ENCODE measurements around the gene COPZ1. TPM values are rescaled to one million over a fixed set of nuclear protein-coding genes. Genes with fewer than 3 reads are reported as not detected.
A peak's percentile ranks its signal among the peaks of the same experiment; 100 is the strongest.

Gene COPZ1
- total RNA-seq, 1 donor = 139 TPM

DNA sequence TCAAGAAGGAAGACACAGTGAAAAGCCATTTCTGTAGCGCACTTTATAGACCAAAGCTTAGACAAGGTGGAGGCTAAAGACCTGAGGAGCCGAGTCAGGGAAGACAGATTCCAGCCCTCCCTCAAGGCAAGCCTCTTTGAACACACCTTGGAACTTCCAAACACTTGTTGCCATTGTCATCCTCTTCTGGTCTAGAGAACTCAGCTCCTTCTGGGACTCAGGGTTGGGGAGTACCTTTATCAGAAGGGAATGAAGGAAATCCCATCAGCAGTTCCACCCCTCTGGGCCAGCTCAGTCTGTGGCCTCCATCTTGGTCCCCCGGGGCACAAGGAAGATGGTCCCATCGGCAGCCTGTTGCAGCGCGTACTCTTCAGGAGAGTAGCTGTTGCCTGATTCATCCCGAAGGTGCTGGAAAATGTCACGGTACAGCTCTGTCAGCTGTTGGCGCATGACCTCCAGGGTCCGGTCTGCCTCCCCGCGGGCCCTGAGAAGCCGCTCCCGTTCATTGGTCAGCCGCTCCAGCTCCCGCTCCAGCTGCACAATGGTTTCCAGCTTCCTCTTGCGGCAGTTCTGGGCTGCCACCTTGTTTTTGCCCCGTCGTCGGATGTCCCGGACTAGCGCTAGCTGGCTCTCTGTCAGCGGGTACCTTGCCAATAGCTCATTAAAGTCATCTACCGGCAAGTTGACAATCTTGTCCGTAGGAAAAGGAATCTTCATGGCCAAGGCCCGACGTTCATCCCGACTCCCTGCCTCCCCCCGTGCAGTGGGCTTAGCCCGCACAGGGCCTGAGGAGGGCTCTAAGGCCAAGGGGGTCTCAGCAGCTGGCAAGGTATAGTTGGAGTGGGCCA, 32.6 kb upstream of the COPZ1 start:
- TF ChIP-seq, protein P1, sequence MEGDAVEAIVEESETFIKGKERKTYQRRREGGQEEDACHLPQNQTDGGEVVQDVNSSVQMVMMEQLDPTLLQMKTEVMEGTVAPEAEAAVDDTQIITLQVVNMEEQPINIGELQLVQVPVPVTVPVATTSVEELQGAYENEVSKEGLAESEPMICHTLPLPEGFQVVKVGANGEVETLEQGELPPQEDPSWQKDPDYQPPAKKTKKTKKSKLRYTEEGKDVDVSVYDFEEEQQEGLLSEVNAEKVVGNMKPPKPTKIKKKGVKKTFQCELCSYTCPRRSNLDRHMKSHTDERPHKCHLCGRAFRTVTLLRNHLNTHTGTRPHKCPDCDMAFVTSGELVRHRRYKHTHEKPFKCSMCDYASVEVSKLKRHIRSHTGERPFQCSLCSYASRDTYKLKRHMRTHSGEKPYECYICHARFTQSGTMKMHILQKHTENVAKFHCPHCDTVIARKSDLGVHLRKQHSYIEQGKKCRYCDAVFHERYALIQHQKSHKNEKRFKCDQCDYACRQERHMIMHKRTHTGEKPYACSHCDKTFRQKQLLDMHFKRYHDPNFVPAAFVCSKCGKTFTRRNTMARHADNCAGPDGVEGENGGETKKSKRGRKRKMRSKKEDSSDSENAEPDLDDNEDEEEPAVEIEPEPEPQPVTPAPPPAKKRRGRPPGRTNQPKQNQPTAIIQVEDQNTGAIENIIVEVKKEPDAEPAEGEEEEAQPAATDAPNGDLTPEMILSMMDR (IDR thresholded peaks at IDR 0.05; ENCODE audit: insufficient read depth, low read depth, low read length) = no peak
- no peak overlapping the region for H3K4me3 ChIP-seq (ENCODE audit: low read depth, low read length)
- no peak for DNase-seq (ENCODE audit: low read depth)

DNA sequence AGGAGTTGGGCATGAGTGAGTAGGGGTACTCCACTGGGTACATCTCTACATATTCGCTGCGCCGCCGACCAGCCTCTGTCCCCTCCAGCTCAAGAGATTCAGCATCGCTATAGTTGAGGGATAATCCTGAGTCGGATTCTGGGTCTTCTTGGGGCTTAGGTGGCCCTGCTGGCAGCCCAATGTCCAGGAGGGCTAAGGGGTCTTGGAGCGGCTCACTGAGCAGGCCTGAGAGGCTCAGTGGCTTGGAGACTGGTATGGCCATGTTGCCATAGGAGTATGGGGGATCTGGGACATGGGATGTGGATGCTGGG, 32.0 kb upstream of the COPZ1 start:
- no peak overlapping the region for H3K4me3 ChIP-seq (ENCODE audit: low read depth, low read length)
- no peak for DNase-seq (ENCODE audit: low read depth)
- TF ChIP-seq, protein P1 (IDR thresholded peaks at IDR 0.05; ENCODE audit: insufficient read depth, low read depth, low read length) = no peak

DNA sequence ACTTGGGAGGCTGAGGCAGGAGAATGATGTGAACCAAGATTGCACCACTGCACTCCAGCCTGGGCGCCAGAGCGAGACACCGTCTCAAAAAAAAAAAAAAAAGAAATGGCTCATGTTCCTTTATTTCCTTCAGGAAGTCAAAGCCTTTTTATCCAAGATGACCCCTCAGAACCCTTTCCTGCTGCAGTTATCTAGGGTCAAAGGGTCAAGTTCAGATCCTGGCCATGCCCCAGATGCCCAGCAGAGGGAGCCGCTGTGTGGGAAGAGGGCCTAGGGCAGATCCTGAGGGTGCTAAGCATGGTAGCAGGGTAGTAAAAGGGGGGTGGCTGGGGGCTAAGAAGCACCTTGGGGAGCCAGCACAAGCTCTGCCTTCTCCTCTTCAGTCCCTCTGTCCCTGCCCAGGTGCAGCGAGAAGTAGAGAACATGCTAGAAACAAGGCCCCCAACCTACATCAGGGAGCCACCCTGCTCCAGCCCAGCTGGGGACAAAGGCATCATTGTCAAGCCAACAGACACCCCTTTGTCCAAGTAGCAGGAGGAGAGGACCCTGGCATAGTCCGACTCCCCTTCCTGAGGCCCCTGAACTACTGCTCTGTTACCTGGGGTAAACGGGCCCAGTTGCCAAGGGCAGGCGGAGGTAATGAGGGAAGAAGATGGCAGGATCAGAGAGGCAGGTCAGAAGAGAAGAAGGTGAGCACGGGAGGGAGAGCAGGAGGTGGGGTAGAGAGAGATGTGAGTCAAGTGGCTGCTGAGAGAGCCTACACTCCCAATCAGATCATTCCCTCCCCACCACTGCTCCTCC, 30.6 kb upstream of the COPZ1 start:
- no peak overlapping the region for H3K4me3 ChIP-seq (ENCODE audit: low read depth, low read length)
- TF ChIP-seq, protein P1 (IDR thresholded peaks at IDR 0.05; ENCODE audit: insufficient read depth, low read depth, low read length) = peak; percentile 91
- peak; percentile 49 for DNase-seq (ENCODE audit: low read depth)

DNA sequence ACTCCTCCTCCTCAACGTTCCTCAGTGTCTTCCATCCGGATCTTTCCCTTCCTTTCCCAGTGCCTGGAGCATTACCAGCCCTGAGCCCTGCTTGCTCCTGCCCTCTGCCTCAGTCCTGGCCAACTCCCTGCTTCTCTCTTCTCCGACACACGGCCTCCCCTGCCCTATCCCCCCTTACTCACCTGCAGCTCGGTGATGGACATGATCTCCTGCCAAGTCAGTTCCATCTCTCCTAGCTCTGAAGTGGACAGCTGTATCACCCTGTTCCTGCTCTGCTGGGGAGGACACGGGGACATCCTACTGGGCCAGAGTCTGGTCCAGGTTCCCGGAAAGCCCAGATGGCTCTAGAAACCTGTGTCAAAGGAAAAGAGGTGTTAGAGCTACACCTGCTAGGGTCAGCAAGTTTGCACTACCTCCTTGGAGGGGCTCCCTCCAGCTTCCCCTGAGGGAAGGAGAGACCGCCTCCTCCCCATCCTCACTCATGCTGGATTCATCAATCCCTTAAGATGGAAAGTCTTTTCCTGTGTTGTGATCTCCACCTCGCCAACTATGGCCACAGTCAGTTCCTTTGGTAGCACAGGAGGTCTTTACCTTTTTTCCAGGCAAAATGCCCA, 29.9 kb upstream of the COPZ1 start:
- H3K4me3 ChIP-seq (ENCODE audit: low read depth, low read length) = no peak overlapping the region
- TF ChIP-seq, protein P1 (IDR thresholded peaks at IDR 0.05; ENCODE audit: insufficient read depth, low read depth, low read length) = no peak
- no peak for DNase-seq (ENCODE audit: low read depth)

DNA sequence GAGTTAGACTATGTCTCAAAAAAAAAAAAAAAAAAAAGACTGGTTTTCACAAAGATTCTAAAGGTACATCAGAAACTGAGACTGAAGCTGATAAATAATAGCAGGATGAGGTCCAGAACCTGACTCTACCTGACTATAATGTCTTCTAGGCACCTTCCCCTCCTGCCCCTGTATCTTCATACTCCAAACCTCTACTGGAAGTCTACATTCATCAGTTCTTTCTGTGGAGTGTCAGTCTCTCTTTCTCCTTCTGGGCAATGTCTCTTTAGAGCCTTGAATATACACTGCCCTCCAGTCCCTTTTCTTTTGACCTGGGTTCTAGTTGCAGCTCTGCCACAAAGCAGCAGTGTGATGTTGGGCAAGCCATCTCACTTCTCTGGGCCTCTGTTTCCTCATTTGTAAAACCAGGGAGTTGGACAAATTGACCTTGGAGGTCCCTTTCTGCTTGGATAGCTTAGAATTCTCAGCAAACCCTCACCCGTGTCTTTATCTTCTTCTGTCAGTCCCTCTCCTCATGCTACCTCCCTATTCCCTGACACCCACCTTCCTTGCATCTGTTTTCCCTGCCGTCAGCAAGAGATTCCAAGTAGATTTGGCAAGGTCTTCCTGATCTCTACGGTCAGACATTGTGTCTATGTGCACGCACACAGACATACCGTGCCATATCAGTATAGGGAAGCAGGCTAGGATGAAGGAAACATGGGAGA, 28.4 kb upstream of the COPZ1 start:
- TF ChIP-seq, protein P1 (IDR thresholded peaks at IDR 0.05; ENCODE audit: insufficient read depth, low read depth, low read length) = no peak
- H3K4me3 ChIP-seq (ENCODE audit: low read depth, low read length) = no peak overlapping the region
- DNase-seq (ENCODE audit: low read depth) = no peak

DNA sequence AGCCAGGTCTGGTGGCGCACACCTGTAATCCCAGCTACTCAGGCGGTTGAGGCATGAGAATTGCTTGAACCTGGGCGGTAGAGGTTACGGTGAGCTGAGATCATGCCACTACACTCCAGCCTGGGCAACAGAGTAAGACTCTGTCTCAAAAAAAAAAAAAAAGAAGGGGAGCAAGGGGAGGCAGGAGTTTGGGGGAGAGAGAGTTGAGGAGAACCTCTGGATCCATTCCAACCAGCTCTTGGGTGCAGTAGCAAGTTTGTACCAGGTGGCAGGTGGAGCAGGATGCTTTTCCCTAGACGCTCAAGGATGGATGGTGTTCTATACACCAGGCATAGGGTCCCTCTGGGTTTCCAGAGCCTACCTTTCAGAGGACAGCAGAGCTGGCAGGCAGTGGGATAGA, 26.0 kb upstream of the COPZ1 start:
- no peak for DNase-seq (ENCODE audit: low read depth)
- no peak overlapping the region for H3K4me3 ChIP-seq (ENCODE audit: low read depth, low read length)
- TF ChIP-seq, protein P1 (IDR thresholded peaks at IDR 0.05; ENCODE audit: insufficient read depth, low read depth, low read length) = no peak

All from fibroblast of villous mesenchyme (primary cell).